Measurements from ENCODE around the gene APPBP2.

GRCh38 chr17:60403523-60403810, 122.6 kb downstream of the APPBP2 start:
- TF ChIP-seq EP300 (IDR thresholded peaks at IDR 0.05) (no peak), POLR2AphosphoS5 (IDR thresholded peaks at IDR 0.05) (no peak), POLR2A (IDR thresholded peaks at IDR 0.05) (no peak)
- TF ChIP-seq, protein P1, sequence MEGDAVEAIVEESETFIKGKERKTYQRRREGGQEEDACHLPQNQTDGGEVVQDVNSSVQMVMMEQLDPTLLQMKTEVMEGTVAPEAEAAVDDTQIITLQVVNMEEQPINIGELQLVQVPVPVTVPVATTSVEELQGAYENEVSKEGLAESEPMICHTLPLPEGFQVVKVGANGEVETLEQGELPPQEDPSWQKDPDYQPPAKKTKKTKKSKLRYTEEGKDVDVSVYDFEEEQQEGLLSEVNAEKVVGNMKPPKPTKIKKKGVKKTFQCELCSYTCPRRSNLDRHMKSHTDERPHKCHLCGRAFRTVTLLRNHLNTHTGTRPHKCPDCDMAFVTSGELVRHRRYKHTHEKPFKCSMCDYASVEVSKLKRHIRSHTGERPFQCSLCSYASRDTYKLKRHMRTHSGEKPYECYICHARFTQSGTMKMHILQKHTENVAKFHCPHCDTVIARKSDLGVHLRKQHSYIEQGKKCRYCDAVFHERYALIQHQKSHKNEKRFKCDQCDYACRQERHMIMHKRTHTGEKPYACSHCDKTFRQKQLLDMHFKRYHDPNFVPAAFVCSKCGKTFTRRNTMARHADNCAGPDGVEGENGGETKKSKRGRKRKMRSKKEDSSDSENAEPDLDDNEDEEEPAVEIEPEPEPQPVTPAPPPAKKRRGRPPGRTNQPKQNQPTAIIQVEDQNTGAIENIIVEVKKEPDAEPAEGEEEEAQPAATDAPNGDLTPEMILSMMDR (IDR thresholded peaks at IDR 0.05): no peak
